GM23338 (cell line): ENCODE measurements around the gene SLC4A4.

Experiments used
- CTCF ChIP-seq, 2 experiments: fragments of 200-600 bp in 1 of 2; sonication (generic) in 1 of 2; conservative IDR thresholded peaks; 2 replicates each; pipeline versions ENCODE4 v1.5.1 to v1.6.1; 2016 to 2017; ENCODE audit warnings: antibody characterized with exemption in 2 of 2, low read depth in 2 of 2, mild to moderate bottlenecking in 2 of 2, moderate library complexity in 1 of 2
- EZH2 ChIP-seq: fragments of 200-600 bp; sonication (generic); IDR thresholded peaks from one replicate; pipeline ENCODE4 v1.8.0; 2017; ENCODE audit warnings: antibody characterized with exemption, mild to moderate bottlenecking, low read depth; ENCODE audit not compliant: unreplicated experiment
- EZH2phosphoT487 ChIP-seq: fragments of 200-600 bp; sonication (generic); IDR thresholded peaks from one replicate; pipeline ENCODE4 v1.8.1; 2018; ENCODE audit warnings: antibody characterized with exemption; ENCODE audit not compliant: unreplicated experiment
- JUNB ChIP-seq: IDR thresholded peaks from one replicate; pipeline ENCODE4 v1.6.1; 2016; ENCODE audit warnings: antibody characterized with exemption; ENCODE audit not compliant: unreplicated experiment
- NANOG ChIP-seq: IDR thresholded peaks from 2 replicates; pipeline ENCODE4 v1.6.1; 2016; ENCODE audit warnings: antibody characterized with exemption, borderline replicate concordance
- POLR2AphosphoS5 ChIP-seq: IDR thresholded peaks from 2 replicates; pipeline ENCODE4 v1.6.1; 2016; ENCODE audit warnings: antibody characterized with exemption, low read depth
- REST ChIP-seq: IDR thresholded peaks from one replicate; pipeline ENCODE4 v1.6.1; 2018; ENCODE audit warnings: antibody characterized with exemption; ENCODE audit not compliant: unreplicated experiment

GRCh38 chr4:71392109-71392508 is 53.3 kb downstream of the SLC4A4 start:
- TF ChIP-seq REST (no peak), CTCF (conservative IDR thresholded peaks at IDR 0.05; ENCODE audit: low read depth in 2 of 2) (no peak), EZH2phosphoT487 (no peak), NANOG (no peak), POLR2AphosphoS5 (no peak), EZH2 (no peak), JUNB (no peak)
